A549 (cell line): ENCODE data around the gene MYT1. TPM values are rescaled to one million over a fixed set of nuclear protein-coding genes. Genes with fewer than 3 reads are reported as not detected.

Source experiments
- ATAC-seq, 2 experiments: fragments of 200-7000 bp in 1 of 2; fragments of >200 bp in 1 of 2; cut with Nextera tagmentation in 1 of 2; cut with Tn5 transposase in 1 of 2; 3 replicates each; pipeline versions ENCODE4 v1.8.0 to v1.9.1; 2018 to 2020; ENCODE audit warnings: mild to moderate bottlenecking in 1 of 2, moderate library complexity in 1 of 2
- CTCF ChIA-PET: fragments of 300-600 bp; sonication (Branson Sonifier 250); formaldehyde crosslinking; extraction: SDS; loops from one replicate; lab custom pipeline; 2021; ENCODE audit warnings: antibody characterized with exemption, inconsistent platforms; lab: Yijun Ruan, JAX
- POLR2A ChIA-PET: fragments of 350-600 bp; formaldehyde crosslinking; extraction: SDS; loops from one replicate; lab custom pipeline; 2021; ENCODE audit warnings: antibody characterized with exemption, inconsistent platforms; lab: Yijun Ruan, JAX
- DNase-seq, 2 experiments: peaks; one replicate each; pipeline versions ENCODE4 v3.0.0 to v3.0.0-alpha.2; 2011 to 2016; ENCODE audit warnings: low read depth in 1 of 2, low spot score in 1 of 2
- FAIRE-seq: peaks from 2 replicates; lab custom pipeline; 2011; peaks lifted over from hg19 to GRCh38; lab: Jason Lieb, UNC
- H3K27ac ChIP-seq, 2 experiments: fragments of >200 bp; sonication (Bioruptor Twin); formaldehyde crosslinking; 3 replicates each; pipeline ENCODE4 v1.5.1; 2016 to 2017
- H3K4me1 ChIP-seq: fragments of >200 bp; sonication (Bioruptor Twin); formaldehyde crosslinking; 3 replicates; pipeline ENCODE4 v1.6.1; 2016
- H3K4me2 ChIP-seq: fragments of >200 bp; sonication (Bioruptor Twin); formaldehyde crosslinking; 3 replicates; pipeline ENCODE4 v1.6.1; 2016
- H3K4me3 ChIP-seq: fragments of >200 bp; sonication (Bioruptor Twin); formaldehyde crosslinking; 3 replicates; pipeline ENCODE4 v1.5.1; 2016
- H3K9me3 ChIP-seq: fragments of >200 bp; sonication (Bioruptor Twin); formaldehyde crosslinking; 3 replicates; pipeline ENCODE4 v1.6.1; 2016
- ATOH8 ChIP-seq: fragments of 250-450 bp; sonication (Bioruptor Pico); IDR thresholded peaks from 2 replicates; pipeline ENCODE4 v1.5.0; 2020; ENCODE audit warnings: low read depth, mild to moderate bottlenecking, moderate library complexity
- EHF ChIP-seq: fragments of 250-450 bp; sonication (Bioruptor Pico); IDR thresholded peaks from 2 replicates; pipeline ENCODE4 v1.5.0; 2020; ENCODE audit warnings: mild to moderate bottlenecking
- EHMT2 ChIP-seq: fragments of 200-600 bp; sonication (generic); IDR thresholded peaks from 2 replicates; pipeline ENCODE4 v1.6.1; 2016; ENCODE audit warnings: antibody characterized with exemption, low read depth, mild to moderate bottlenecking, moderate library complexity
- ELK1 ChIP-seq: fragments of 150-350 bp; IDR thresholded peaks from 2 replicates; pipeline ENCODE4 v1.6.1; 2014; ENCODE audit warnings: low read depth, mild to moderate bottlenecking, low read length
- HES2 ChIP-seq: fragments of >200 bp; sonication (Bioruptor Twin); formaldehyde crosslinking; IDR thresholded peaks from 2 replicates; pipeline ENCODE4 v1.6.1; 2016
- HOXB5 ChIP-seq: fragments of 250-450 bp; sonication (Bioruptor Pico); IDR thresholded peaks from 2 replicates; pipeline ENCODE4 v1.5.0; 2020; ENCODE audit warnings: mild to moderate bottlenecking, moderate library complexity
- JUN ChIP-seq, 2 experiments: fragments of >200 bp; sonication (Bioruptor Twin); formaldehyde crosslinking; IDR thresholded peaks; 2 replicates in 1 of 2; 3 replicates in 1 of 2; pipeline ENCODE4 v1.6.1; 2016 to 2017
- KDM1A ChIP-seq: fragments of 200-600 bp; sonication (generic); IDR thresholded peaks from 2 replicates; pipeline ENCODE4 v1.6.1; 2016; ENCODE audit warnings: low read depth, mild to moderate bottlenecking
- NFE2L2 ChIP-seq: fragments of 150-350 bp; conservative IDR thresholded peaks from 2 replicates; pipeline ENCODE4 v1.6.1; 2014; ENCODE audit warnings: low read length
- NR3C1 ChIP-seq: fragments of >200 bp; sonication (Bioruptor Twin); formaldehyde crosslinking; IDR thresholded peaks from 3 replicates; pipeline ENCODE4 v1.6.1; 2017
- PHF8 ChIP-seq: fragments of 200-600 bp; sonication (generic); IDR thresholded peaks from 2 replicates; pipeline ENCODE4 v1.6.1; 2016; ENCODE audit warnings: low read depth, mild to moderate bottlenecking, antibody characterized with exemption, moderate library complexity, borderline replicate concordance
- POLR2A ChIP-seq: IDR thresholded peaks from 2 replicates; pipeline ENCODE4 v1.6.1; 2012; ENCODE audit warnings: mild to moderate bottlenecking, low read length
- RCOR1 ChIP-seq: fragments of 150-350 bp; IDR thresholded peaks from 2 replicates; pipeline ENCODE4 v1.6.1; 2014; ENCODE audit warnings: antibody characterized with exemption, low read length, low read depth
- REST ChIP-seq: fragments of 200-600 bp; sonication (generic); IDR thresholded peaks from 2 replicates; pipeline ENCODE4 v1.6.1; 2016; ENCODE audit warnings: antibody characterized with exemption, mild to moderate bottlenecking, moderate library complexity
- SREBF2 ChIP-seq: fragments of 450-650 bp; IDR thresholded peaks from 2 replicates; pipeline ENCODE4 v1.6.1; 2014; ENCODE audit warnings: mild to moderate bottlenecking, moderate library complexity
- TFCP2L1 ChIP-seq: fragments of 250-450 bp; sonication (Bioruptor Pico); IDR thresholded peaks from 2 replicates; pipeline ENCODE4 v1.5.0; 2021; ENCODE audit warnings: mild to moderate bottlenecking
- ZC3H11A ChIP-seq: fragments of 450-650 bp; IDR thresholded peaks from 2 replicates; pipeline ENCODE4 v1.6.1; 2014; ENCODE audit warnings: antibody characterized with exemption, mild to moderate bottlenecking
- ZNF302 ChIP-seq: fragments of 250-450 bp; sonication (Bioruptor Pico); IDR thresholded peaks from 2 replicates; pipeline ENCODE4 v1.9.0; 2021; ENCODE audit warnings: inconsistent platforms, mild to moderate bottlenecking, moderate library complexity
- ZSCAN20 ChIP-seq: fragments of 250-450 bp; sonication (Bioruptor Pico); IDR thresholded peaks from 2 replicates; pipeline ENCODE4 v1.8.0; 2022; ENCODE audit warnings: mild to moderate bottlenecking, moderate library complexity
- WGBS: methylation state at CpG from one replicate; pipeline ENCODE4 v1.1.6; 2017; ENCODE audit errors: missing lambda C conversion rate; 5-methylcytosine and 5-hydroxymethylcytosine counted together
- polyA plus RNA-seq, 4 experiments: library from polyadenylated mRNA; depleted of rRNA in 3 of 4; stranded (reverse); fragments of >200 nt; fragmentation: RNase III in 1 of 4; extraction: RNeasy Plus Mini Kit Qiagen cat#74134 plus additional on column Dnase treatment in 1 of 4; gene quantifications; 2 replicates in 3 of 4; 3 replicates in 1 of 4; pipeline ENCODE4 v1.2.3, GENCODE V29; 2011 to 2017

Gene MYT1
- polyA plus RNA-seq, 2 of the 4 experiments (the other 2 are of a cell fraction) = 0.21 to 0.22 TPM

GRCh38 chr20:64198347-64198746 lies 34.1 kb downstream of the MYT1 start:
- DNase-seq (no peak), ATAC-seq (no peak), FAIRE-seq (no peak)
- 27% methylated on average over 9 of the region's 9 CpGs for WGBS
- no peaks in the 10 kb centered on the region for H3K4me1 ChIP-seq
- ChIA-PET CTCF (interaction anchor here (1.2 kb wide), 1 partner anchor 14 kb away, joined by 7 read pairs; no protein-coding TSS in a partner anchor), POLR2A (no interaction called here)
- H3K27ac ChIP-seq = no peak overlapping the region
- H3K9me3 ChIP-seq = no peaks in the 10 kb centered on the region
- H3K4me2 ChIP-seq = no peak overlapping the region
- TF ChIP-seq EHMT2 (no peak), ELK1 (no peak), REST (no peak), HOXB5 (CRISPR knock-in tag) (no peak)
- TF ChIP-seq, all 56 proteins: peak for 0
- no peak overlapping the region for H3K4me3 ChIP-seq

GRCh38 chr20:64199395-64199794 lies 35.1 kb downstream of the MYT1 start:
- POLR2A ChIA-PET = no interaction called here
- 15% methylated on average over 8 of the region's 8 CpGs for WGBS

GRCh38 chr20:64200740-64201139 lies 36.5 kb downstream of the MYT1 start:
- no peak for FAIRE-seq
- no peak for DNase-seq
- TF ChIP-seq SREBF2 = no peak
- no peak for TF ChIP-seq NFE2L2
- no peak for TF ChIP-seq ZNF302
- no peak for TF ChIP-seq ATOH8 (CRISPR knock-in tag)
- TF ChIP-seq EHF = no peak
- TF ChIP-seq RCOR1 = no peak
- no peak for TF ChIP-seq HES2
- TF ChIP-seq NR3C1 = no peak
- TF ChIP-seq PHF8 = no peak
- TF ChIP-seq ZC3H11A = no peak
- no peak for TF ChIP-seq TFCP2L1 (CRISPR knock-in tag)
- no peak for TF ChIP-seq POLR2A
- TF ChIP-seq KDM1A = no peak
- TF ChIP-seq REST = no peak
- no peak overlapping the region for H3K27ac ChIP-seq
- WGBS = 22% methylated on average over 16 of the region's 16 CpGs
- no peak overlapping the region for H3K4me2 ChIP-seq
- ChIA-PET POLR2A (no interaction called here), CTCF (no interaction called here)
- no peaks in the 10 kb centered on the region for H3K9me3 ChIP-seq
- no peak overlapping the region for H3K4me3 ChIP-seq
- ATAC-seq = no peak
- no peaks in the 10 kb centered on the region for H3K4me1 ChIP-seq

More at GRCh38 chr20:64199395-64199794, 35.1 kb downstream of the MYT1 start:
- Histone ChIP-seq H3K9me3 (no peaks in the 10 kb centered on the region), H3K4me3 (no peak overlapping the region), H3K4me1 (no peaks in the 10 kb centered on the region), H3K4me2 (no peak overlapping the region), H3K27ac (no peak overlapping the region)
- CTCF ChIA-PET = interaction anchor here (1.2 kb wide), 1 partner anchor 15 kb away, joined by 7 read pairs; no protein-coding TSS in a partner anchor
- TF ChIP-seq HOXB5 (CRISPR knock-in tag) (no peak), JUN (IDR thresholded peaks at IDR 0.05) (no peak), ZSCAN20 (CRISPR knock-in tag) (no peak)
- no peak for DNase-seq
- ATAC-seq = no peak
- FAIRE-seq = no peak
